Calu3 (cell line): ENCODE results near the gene TRAK2. TPM values are rescaled to one million over a fixed set of nuclear protein-coding genes. Genes with fewer than 3 reads are reported as not detected.

Source experiments
- BruUV-seq: library from RNA; stranded (reverse); fragments of 400-500 nt; replicated peaks from 2 replicates; lab custom pipeline; 2021; lab: Mats Ljungman, UMichigan
- CTCF ChIA-PET: fragments of 300-600 bp; sonication (Branson Sonifier 250); formaldehyde crosslinking; loops from one replicate; lab custom pipeline; 2022; ENCODE audit warnings: antibody characterized with exemption; lab: Charles Lee
- DNase-seq: peaks from one replicate; pipeline ENCODE4 v3.0.0; 2022
- H3K27ac Mint-ChIP-seq: one replicate; pipeline ENCODE4 v1.8.0; 2022; ENCODE audit warnings: mixed read lengths; ENCODE audit not compliant: unreplicated experiment
- H3K27me3 Mint-ChIP-seq: one replicate; pipeline ENCODE4 v1.8.0; 2022; ENCODE audit warnings: mixed read lengths; ENCODE audit not compliant: unreplicated experiment
- H3K36me3 Mint-ChIP-seq: one replicate; pipeline ENCODE4 v1.8.0; 2022; ENCODE audit warnings: mild to moderate bottlenecking, moderate library complexity, mixed read lengths; ENCODE audit not compliant: insufficient read depth, unreplicated experiment
- H3K4me1 Mint-ChIP-seq: one replicate; pipeline ENCODE4 v1.8.0; 2022; ENCODE audit warnings: mild to moderate bottlenecking, low read depth, mixed read lengths; ENCODE audit not compliant: unreplicated experiment
- H3K4me3 Mint-ChIP-seq: one replicate; pipeline ENCODE4 v1.8.0; 2022; ENCODE audit warnings: mild to moderate bottlenecking, low read depth, moderate library complexity, mixed read lengths; ENCODE audit not compliant: unreplicated experiment
- H3K9me3 Mint-ChIP-seq: one replicate; pipeline ENCODE4 v1.8.0; 2022; ENCODE audit warnings: low read depth, mixed read lengths; ENCODE audit not compliant: unreplicated experiment
- intact Hi-C: fragments of 100-400 bp; cut with micrococcal nuclease; formaldehyde crosslinking; loops from one replicate; pipeline ENCODE4 v1.10.0; 2022; ENCODE audit not compliant: unreplicated experiment
- total RNA-seq: library from RNA; stranded (reverse); gene quantifications from 2 replicates; pipeline ENCODE4 v1.2.3, GENCODE V29; 2022
- TF ChIP-seq, protein P1 (sequence below): fragments of 200-600 bp; IDR thresholded peaks from one replicate; pipeline ENCODE4 v1.8.0; 2022; ENCODE audit warnings: antibody characterized with exemption; ENCODE audit not compliant: unreplicated experiment

The TRAK2 gene
- total RNA-seq, 1 experiment from 2014 or later = 24.4 TPM

DNA sequence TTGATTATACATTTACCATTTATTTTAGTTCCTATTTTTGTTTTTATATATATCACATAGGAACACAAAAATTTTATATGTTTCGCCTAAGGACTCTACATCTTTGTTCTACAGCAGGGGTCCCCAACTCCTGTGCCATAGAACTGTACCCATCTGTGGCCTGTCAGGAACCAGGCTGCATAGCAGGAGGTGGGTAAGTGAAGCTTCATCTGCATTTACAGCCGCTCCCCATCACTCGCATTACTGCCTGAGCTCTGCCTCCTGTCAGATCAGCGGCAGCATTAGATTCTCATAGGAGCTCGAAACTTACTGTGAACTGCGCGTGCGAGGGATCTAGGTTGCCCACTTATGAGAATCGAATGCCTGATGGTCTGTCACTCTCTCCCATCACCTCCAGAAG is 25.3 kb downstream of the TRAK2 start:
- no TSS peak for BruUV-seq
- Mint-ChIP-seq H3K4me1 (peaks cover 2% of the 10 kb centered on the region), H3K27me3 (no peaks in the 10 kb centered on the region), H3K9me3 (peaks cover 7% of the 10 kb centered on the region), H3K4me3 (no peak overlapping the region), H3K27ac (no peak overlapping the region), H3K36me3 (peaks cover 4% of the 10 kb centered on the region)
- intact Hi-C loops = no loop called here
- no peak for DNase-seq
- CTCF ChIA-PET = no interaction called here
- TF ChIP-seq, protein P1, sequence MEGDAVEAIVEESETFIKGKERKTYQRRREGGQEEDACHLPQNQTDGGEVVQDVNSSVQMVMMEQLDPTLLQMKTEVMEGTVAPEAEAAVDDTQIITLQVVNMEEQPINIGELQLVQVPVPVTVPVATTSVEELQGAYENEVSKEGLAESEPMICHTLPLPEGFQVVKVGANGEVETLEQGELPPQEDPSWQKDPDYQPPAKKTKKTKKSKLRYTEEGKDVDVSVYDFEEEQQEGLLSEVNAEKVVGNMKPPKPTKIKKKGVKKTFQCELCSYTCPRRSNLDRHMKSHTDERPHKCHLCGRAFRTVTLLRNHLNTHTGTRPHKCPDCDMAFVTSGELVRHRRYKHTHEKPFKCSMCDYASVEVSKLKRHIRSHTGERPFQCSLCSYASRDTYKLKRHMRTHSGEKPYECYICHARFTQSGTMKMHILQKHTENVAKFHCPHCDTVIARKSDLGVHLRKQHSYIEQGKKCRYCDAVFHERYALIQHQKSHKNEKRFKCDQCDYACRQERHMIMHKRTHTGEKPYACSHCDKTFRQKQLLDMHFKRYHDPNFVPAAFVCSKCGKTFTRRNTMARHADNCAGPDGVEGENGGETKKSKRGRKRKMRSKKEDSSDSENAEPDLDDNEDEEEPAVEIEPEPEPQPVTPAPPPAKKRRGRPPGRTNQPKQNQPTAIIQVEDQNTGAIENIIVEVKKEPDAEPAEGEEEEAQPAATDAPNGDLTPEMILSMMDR = no peak

- H3K27me3 Mint-ChIP-seq = no peaks in the 10 kb centered on the region
- DNase-seq = no peak
- H3K27ac Mint-ChIP-seq = no peak overlapping the region
- H3K4me1 Mint-ChIP-seq = peaks cover 18% of the 10 kb centered on the region
- CTCF ChIA-PET = no interaction called here
- H3K9me3 Mint-ChIP-seq = no peaks in the 10 kb centered on the region
- intact Hi-C loops = no loop called here
- H3K4me3 Mint-ChIP-seq = no peak overlapping the region
- TF ChIP-seq, protein P1 = no peak
- H3K36me3 Mint-ChIP-seq = no peaks in the 10 kb centered on the region
- no TSS peak for BruUV-seq
Observed at GRCh38 chr2:201420442-201421113, 30.7 kb downstream of the TRAK2 start.

GRCh38 chr2:201419986-201420385 is 31.3 kb downstream of the TRAK2 start:
- intact Hi-C loops = no loop called here
- no TSS peak for BruUV-seq
- H3K27me3 Mint-ChIP-seq = no peaks in the 10 kb centered on the region
- H3K36me3 Mint-ChIP-seq = no peaks in the 10 kb centered on the region
- H3K27ac Mint-ChIP-seq = no peak overlapping the region
- DNase-seq = no peak
- no peaks in the 10 kb centered on the region for H3K9me3 Mint-ChIP-seq
- H3K4me1 Mint-ChIP-seq = peaks cover 18% of the 10 kb centered on the region
- CTCF ChIA-PET = no interaction called here
- no peak overlapping the region for H3K4me3 Mint-ChIP-seq
- TF ChIP-seq, protein P1 = no peak

DNA sequence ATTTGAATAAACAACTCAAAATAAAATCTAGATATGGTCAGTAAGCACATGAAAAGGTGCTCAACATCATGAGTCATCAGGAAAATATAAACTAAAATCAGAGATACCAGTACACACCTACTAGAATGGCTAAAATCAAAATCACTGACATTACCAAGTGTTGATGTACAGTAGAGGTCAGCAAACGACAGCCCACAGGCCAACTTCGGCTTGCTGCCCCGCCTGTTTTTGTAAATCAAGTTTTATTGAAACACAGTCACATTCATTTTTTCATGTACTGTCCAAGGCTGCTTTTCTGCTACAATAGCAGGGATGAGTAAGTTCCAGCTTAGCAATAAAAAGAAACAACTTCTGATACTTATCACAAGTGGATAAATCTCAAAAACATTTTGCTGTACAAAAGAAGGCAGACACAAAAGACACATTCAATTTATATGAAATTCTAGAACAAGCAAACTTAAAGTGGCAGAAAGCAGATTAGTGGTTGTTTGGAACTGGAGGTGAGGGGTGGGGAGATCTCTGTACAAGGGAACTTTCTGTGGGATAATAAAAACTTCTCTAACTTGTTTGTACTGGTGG is 32.1 kb downstream of the TRAK2 start:
- no TSS peak for BruUV-seq
- Mint-ChIP-seq H3K9me3 (no peaks in the 10 kb centered on the region), H3K27ac (no peak overlapping the region), H3K4me1 (peaks cover 18% of the 10 kb centered on the region), H3K27me3 (no peaks in the 10 kb centered on the region), H3K4me3 (no peak overlapping the region), H3K36me3 (no peaks in the 10 kb centered on the region)
- no peak for DNase-seq
- TF ChIP-seq, protein P1 = no peak
- CTCF ChIA-PET = interaction anchor here (0.6 kb wide), 1 partner anchor 43 kb away, joined by 3 read pairs; no protein-coding TSS in a partner anchor
- intact Hi-C loops = no loop called here
